HT1080 (cell line): ENCODE data around the gene SLC5A12. TPM values are rescaled to one million over a fixed set of nuclear protein-coding genes. Genes with fewer than 3 reads are reported as not detected.
"Not testable (repeated sequence)": the region's sequence is repeated elsewhere in the genome, so short reads cannot be mapped to it uniquely, and the experiment has no call there.

Experiments used
- DNase-seq: peaks from one replicate; pipeline ENCODE4 v3.0.0-alpha.2; 2015; ENCODE audit warnings: low read depth
- total RNA-seq: library from RNA; depleted of rRNA; stranded (reverse); fragments of >200 nt; shearing (Covaris generic); gene quantifications from 2 replicates; pipeline ENCODE4 v1.2.3, GENCODE V29; 2014; rRNA removed

SLC5A12 gene
- total RNA-seq, 1 experiment from 2014 or later, result not detected

- DNase-seq, result no peak
These were observed 58.9 kb downstream of the SLC5A12 start for GRCh38 chr11:26662916-26663315.

- no peak for DNase-seq
These were observed 66.6 kb downstream of the SLC5A12 start for GRCh38 chr11:26655287-26655686.

- DNase-seq, result no peak
These were observed 69.9 kb downstream of the SLC5A12 start for GRCh38 chr11:26651916-26652315.

- DNase-seq, result peak; percentile 43
These were observed 72.0 kb downstream of the SLC5A12 start for GRCh38 chr11:26649884-26650283.

- DNase-seq, result not testable (repeated sequence)
These were observed 78.5 kb downstream of the SLC5A12 start for GRCh38 chr11:26643314-26643713.

GRCh38 chr11:26632691-26633159, 89.1 kb downstream of the SLC5A12 start:
- DNase-seq, result no peak

GRCh38 chr11:26626346-26626745, 95.5 kb downstream of the SLC5A12 start:
- peak; percentile 48 for DNase-seq

- DNase-seq, result peak; percentile 40
These were observed 98.7 kb downstream of the SLC5A12 start for GRCh38 chr11:26623076-26623659.

GRCh38 chr11:26622181-26622580, 99.7 kb downstream of the SLC5A12 start:
- no peak for DNase-seq

- DNase-seq, result peak; percentile 87
These were observed 100.7 kb downstream of the SLC5A12 start for GRCh38 chr11:26621132-26621531.

- no peak for DNase-seq
These were observed 101.4 kb downstream of the SLC5A12 start for GRCh38 chr11:26620282-26621045.

GRCh38 chr11:26618441-26618840, 103.4 kb downstream of the SLC5A12 start:
- no peak for DNase-seq

Other genes starting within 250 kb of the SLC5A12 start
- gene MUC15, start 149.8 kb downstream of the SLC5A12 start, total RNA-seq, result not detected in 2 replicates